A549 (cell line): Measurements from ENCODE around the gene SLC35G1. TPM values are rescaled to one million over a fixed set of nuclear protein-coding genes. Genes with fewer than 3 reads are reported as not detected.

Experiments used
- ATAC-seq, 2 experiments: fragments of 200-7000 bp in 1 of 2; fragments of >200 bp in 1 of 2; cut with Nextera tagmentation in 1 of 2; cut with Tn5 transposase in 1 of 2; 3 replicates each; pipeline versions ENCODE4 v1.8.0 to v1.9.1; 2018 to 2020; ENCODE audit warnings: mild to moderate bottlenecking in 1 of 2, moderate library complexity in 1 of 2
- CTCF ChIA-PET: fragments of 300-600 bp; sonication (Branson Sonifier 250); formaldehyde crosslinking; extraction: SDS; loops from one replicate; lab custom pipeline; 2021; ENCODE audit warnings: antibody characterized with exemption, inconsistent platforms; lab: Yijun Ruan, JAX
- POLR2A ChIA-PET: fragments of 350-600 bp; formaldehyde crosslinking; extraction: SDS; loops from one replicate; lab custom pipeline; 2021; ENCODE audit warnings: antibody characterized with exemption, inconsistent platforms; lab: Yijun Ruan, JAX
- DNase-seq, 2 experiments: peaks; one replicate each; pipeline versions ENCODE4 v3.0.0 to v3.0.0-alpha.2; 2011 to 2016; ENCODE audit warnings: low read depth in 1 of 2, low spot score in 1 of 2
- FAIRE-seq: peaks from 2 replicates; lab custom pipeline; 2011; peaks lifted over from hg19 to GRCh38; lab: Jason Lieb, UNC
- H3K27ac ChIP-seq, 2 experiments: fragments of >200 bp; sonication (Bioruptor Twin); formaldehyde crosslinking; 3 replicates each; pipeline ENCODE4 v1.5.1; 2016 to 2017
- H3K4me1 ChIP-seq: fragments of >200 bp; sonication (Bioruptor Twin); formaldehyde crosslinking; 3 replicates; pipeline ENCODE4 v1.6.1; 2016
- H3K4me2 ChIP-seq: fragments of >200 bp; sonication (Bioruptor Twin); formaldehyde crosslinking; 3 replicates; pipeline ENCODE4 v1.6.1; 2016
- H3K4me3 ChIP-seq: fragments of >200 bp; sonication (Bioruptor Twin); formaldehyde crosslinking; 3 replicates; pipeline ENCODE4 v1.5.1; 2016
- H3K9me3 ChIP-seq: fragments of >200 bp; sonication (Bioruptor Twin); formaldehyde crosslinking; 3 replicates; pipeline ENCODE4 v1.6.1; 2016
- BHLHE40 ChIP-seq: IDR thresholded peaks from 2 replicates; pipeline ENCODE4 v1.6.1; 2012; ENCODE audit warnings: low read depth, low read length, inconsistent platforms
- CBX8 ChIP-seq: fragments of 200-600 bp; sonication (generic); IDR thresholded peaks from 2 replicates; pipeline ENCODE4 v1.6.1; 2016
- E2F6 ChIP-seq: IDR thresholded peaks from 2 replicates; pipeline ENCODE4 v1.6.1; 2012; ENCODE audit warnings: low read depth, borderline replicate concordance
- EHMT2 ChIP-seq: fragments of 200-600 bp; sonication (generic); IDR thresholded peaks from 2 replicates; pipeline ENCODE4 v1.6.1; 2016; ENCODE audit warnings: antibody characterized with exemption, low read depth, mild to moderate bottlenecking, moderate library complexity
- ELK1 ChIP-seq: fragments of 150-350 bp; IDR thresholded peaks from 2 replicates; pipeline ENCODE4 v1.6.1; 2014; ENCODE audit warnings: low read depth, mild to moderate bottlenecking, low read length
- ESRRA ChIP-seq: fragments of 150-350 bp; IDR thresholded peaks from 2 replicates; pipeline ENCODE4 v1.6.1; 2014; ENCODE audit warnings: mild to moderate bottlenecking, low read length, borderline replicate concordance
- FOSB ChIP-seq: fragments of 250-450 bp; sonication (Bioruptor Pico); IDR thresholded peaks from 2 replicates; pipeline ENCODE4 v1.5.0; 2020; ENCODE audit warnings: mild to moderate bottlenecking, moderate library complexity
- HDAC2 ChIP-seq: fragments of 200-600 bp; sonication (generic); IDR thresholded peaks from 2 replicates; pipeline ENCODE4 v1.6.1; 2016
- HEYL ChIP-seq: fragments of 250-450 bp; sonication (Bioruptor Pico); IDR thresholded peaks from 2 replicates; pipeline ENCODE4 v1.8.0; 2021; ENCODE audit warnings: mild to moderate bottlenecking, moderate library complexity
- HMGXB4 ChIP-seq: fragments of 250-450 bp; sonication (Bioruptor Pico); IDR thresholded peaks from 2 replicates; pipeline ENCODE4 v1.5.0; 2021; ENCODE audit warnings: mild to moderate bottlenecking, moderate library complexity, borderline replicate concordance
- HOXA7 ChIP-seq: fragments of 250-450 bp; sonication (Bioruptor Pico); IDR thresholded peaks from 2 replicates; pipeline ENCODE4 v1.5.0; 2020; ENCODE audit warnings: mild to moderate bottlenecking, moderate library complexity
- HOXB13 ChIP-seq: fragments of 250-450 bp; sonication (Bioruptor Pico); IDR thresholded peaks from 2 replicates; pipeline ENCODE4 v1.5.0; 2020; ENCODE audit warnings: low read depth, mild to moderate bottlenecking, moderate library complexity
- NFE2L2 ChIP-seq: fragments of 150-350 bp; conservative IDR thresholded peaks from 2 replicates; pipeline ENCODE4 v1.6.1; 2014; ENCODE audit warnings: low read length
- POLR2A ChIP-seq: IDR thresholded peaks from 2 replicates; pipeline ENCODE4 v1.6.1; 2012; ENCODE audit warnings: mild to moderate bottlenecking, low read length
- RCOR1 ChIP-seq: fragments of 150-350 bp; IDR thresholded peaks from 2 replicates; pipeline ENCODE4 v1.6.1; 2014; ENCODE audit warnings: antibody characterized with exemption, low read length, low read depth
- SREBF2 ChIP-seq: fragments of 450-650 bp; IDR thresholded peaks from 2 replicates; pipeline ENCODE4 v1.6.1; 2014; ENCODE audit warnings: mild to moderate bottlenecking, moderate library complexity
- TFCP2L1 ChIP-seq: fragments of 250-450 bp; sonication (Bioruptor Pico); IDR thresholded peaks from 2 replicates; pipeline ENCODE4 v1.5.0; 2021; ENCODE audit warnings: mild to moderate bottlenecking
- ZC3H11A ChIP-seq: fragments of 450-650 bp; IDR thresholded peaks from 2 replicates; pipeline ENCODE4 v1.6.1; 2014; ENCODE audit warnings: antibody characterized with exemption, mild to moderate bottlenecking
- ZNF302 ChIP-seq: fragments of 250-450 bp; sonication (Bioruptor Pico); IDR thresholded peaks from 2 replicates; pipeline ENCODE4 v1.9.0; 2021; ENCODE audit warnings: inconsistent platforms, mild to moderate bottlenecking, moderate library complexity
- WGBS: methylation state at CpG from one replicate; pipeline ENCODE4 v1.1.6; 2017; ENCODE audit errors: missing lambda C conversion rate; 5-methylcytosine and 5-hydroxymethylcytosine counted together
- polyA plus RNA-seq, 4 experiments: library from polyadenylated mRNA; depleted of rRNA in 3 of 4; stranded (reverse); fragments of >200 nt; fragmentation: RNase III in 1 of 4; extraction: RNeasy Plus Mini Kit Qiagen cat#74134 plus additional on column Dnase treatment in 1 of 4; gene quantifications; 2 replicates in 3 of 4; 3 replicates in 1 of 4; pipeline ENCODE4 v1.2.3, GENCODE V29; 2011 to 2017
- TF ChIP-seq, protein P1 (sequence below): fragments of >200 bp; sonication (Bioruptor Twin); formaldehyde crosslinking; IDR thresholded peaks from 2 replicates; pipeline ENCODE4 v1.6.1; 2016
- TF ChIP-seq, protein P2 (sequence below): IDR thresholded peaks from 2 replicates; pipeline ENCODE4 v1.6.1; 2012

The SLC35G1 gene
- polyA plus RNA-seq, 2 of the 4 experiments (the other 2 are of a cell fraction): 13.0 to 16.8 TPM

- TF ChIP-seq SREBF2: no peak
Measured at GRCh38 chr10:93844979-93845626, 48.7 kb upstream of the SLC35G1 start (continued).

DNA sequence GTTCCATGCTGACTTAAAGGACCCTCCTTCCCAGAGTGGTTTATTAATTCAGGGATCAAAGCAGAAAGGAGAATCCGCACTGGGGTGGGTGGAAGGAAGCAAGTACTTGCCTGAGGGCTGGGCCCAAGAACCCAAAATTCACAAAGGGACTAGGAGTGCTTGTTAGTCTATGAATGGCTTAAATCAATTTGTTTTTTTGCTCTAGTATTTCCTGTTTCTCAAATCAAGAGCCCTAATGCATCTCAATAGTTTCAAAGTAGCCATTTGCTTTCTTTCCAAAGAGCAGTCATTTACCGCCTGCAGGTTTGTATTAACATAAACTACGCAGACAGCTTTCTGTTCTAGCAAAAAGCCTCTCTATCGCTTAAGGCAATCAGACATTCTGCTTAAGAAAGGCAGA lies 44.2 kb upstream of the SLC35G1 start:
- TF ChIP-seq HMGXB4 (CRISPR knock-in tag) (no peak), NFE2L2 (no peak), BHLHE40 (no peak), ESRRA (no peak)
- TF ChIP-seq, protein P1, sequence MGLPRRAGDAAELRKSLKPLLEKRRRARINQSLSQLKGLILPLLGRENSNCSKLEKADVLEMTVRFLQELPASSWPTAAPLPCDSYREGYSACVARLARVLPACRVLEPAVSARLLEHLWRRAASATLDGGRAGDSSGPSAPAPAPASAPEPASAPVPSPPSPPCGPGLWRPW: no peak
- ATAC-seq (no peak), FAIRE-seq (no peak), DNase-seq (no peak)
- Histone ChIP-seq H3K27ac (no peak overlapping the region), H3K4me3 (no peak overlapping the region), H3K4me2 (no peak overlapping the region), H3K9me3 (no peaks in the 10 kb centered on the region), H3K4me1 (no peaks in the 10 kb centered on the region)
- ChIA-PET POLR2A (no interaction called here), CTCF (interaction anchor here (0.9 to 1.5 kb wide), 2 partner anchors 12 to 470 kb away, joined by 3 to 4 read pairs; no protein-coding TSS in a partner anchor)
- WGBS: 92% methylated on average over 4 of the region's 4 CpGs

DNA sequence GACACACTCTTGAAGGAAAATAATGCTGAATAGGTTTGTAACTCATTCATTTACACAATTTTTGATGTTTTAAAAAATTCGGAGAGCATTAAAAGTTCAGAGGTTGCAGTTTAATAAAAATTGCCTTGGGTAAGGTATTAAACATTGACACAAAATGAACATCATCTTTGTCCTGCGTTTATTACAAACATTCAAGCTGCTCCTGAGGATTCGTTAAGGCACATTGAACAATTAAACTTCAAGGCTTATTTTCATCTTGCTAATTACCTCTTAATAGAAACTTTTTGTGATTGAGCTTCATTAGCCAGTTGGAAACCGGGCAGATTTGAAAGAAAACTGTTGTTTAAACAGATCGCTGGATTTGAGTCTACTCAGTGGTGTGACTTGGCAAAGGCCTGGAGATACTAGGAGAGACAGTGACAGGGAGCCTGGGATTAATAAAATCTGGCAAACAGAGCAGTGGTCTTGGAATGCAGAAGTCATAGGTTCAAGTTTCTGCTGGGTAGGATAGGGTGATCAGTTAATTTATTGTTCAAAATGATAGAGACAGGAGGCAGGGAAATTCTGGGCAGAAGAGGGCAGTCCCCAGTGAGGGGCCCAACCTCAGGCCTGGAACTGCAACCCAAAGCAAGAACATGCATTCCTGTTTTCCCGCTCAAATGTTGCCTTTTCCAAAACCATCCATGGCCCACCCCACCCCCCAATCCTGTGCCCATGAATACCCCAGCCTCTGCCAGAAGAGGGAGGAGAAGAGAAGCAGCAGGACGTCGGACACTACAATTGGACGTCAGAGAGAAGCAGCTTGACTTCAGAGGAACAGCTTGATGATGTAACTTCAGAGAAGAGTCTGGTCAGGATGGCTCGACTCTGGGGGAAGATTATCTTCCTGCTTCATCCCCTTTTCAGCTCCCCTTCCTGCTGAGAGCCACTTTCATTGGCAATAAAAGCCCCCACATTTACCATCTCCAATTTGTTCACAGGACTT lies 43.5 kb upstream of the SLC35G1 start:
- Histone ChIP-seq H3K27ac (no peak overlapping the region), H3K4me2 (no peak overlapping the region), H3K4me1 (no peaks in the 10 kb centered on the region), H3K4me3 (no peak overlapping the region), H3K9me3 (no peaks in the 10 kb centered on the region)
- 64% methylated on average over 10 of the region's 10 CpGs for WGBS
- no peak for ATAC-seq
- ChIA-PET POLR2A (no interaction called here), CTCF (interaction anchor here (0.7 to 1.5 kb wide), 4 partner anchors 12 to 594 kb away, joined by 3 to 4 read pairs (median 3); no protein-coding TSS in a partner anchor)
- TF ChIP-seq, protein P2, sequence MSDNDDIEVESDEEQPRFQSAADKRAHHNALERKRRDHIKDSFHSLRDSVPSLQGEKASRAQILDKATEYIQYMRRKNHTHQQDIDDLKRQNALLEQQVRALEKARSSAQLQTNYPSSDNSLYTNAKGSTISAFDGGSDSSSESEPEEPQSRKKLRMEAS: no peak
- no peak for TF ChIP-seq ZNF302 (CRISPR knock-in tag)
- no peak for TF ChIP-seq BHLHE40
- no peak for TF ChIP-seq TFCP2L1 (CRISPR knock-in tag)
- TF ChIP-seq HDAC2: no peak
- TF ChIP-seq ELK1: no peak
- no peak for TF ChIP-seq HMGXB4 (CRISPR knock-in tag)
- TF ChIP-seq POLR2A: no peak
- TF ChIP-seq FOSB: no peak
- no peak for TF ChIP-seq HOXA7 (CRISPR knock-in tag)
- no peak for TF ChIP-seq CBX8
- no peak for TF ChIP-seq HEYL (CRISPR knock-in tag)
- TF ChIP-seq RCOR1: no peak
- TF ChIP-seq, protein P1: no peak
- TF ChIP-seq ESRRA: no peak
- TF ChIP-seq EHMT2: no peak
- no peak for TF ChIP-seq HOXB13 (CRISPR knock-in tag)
- no peak for TF ChIP-seq ZC3H11A
- TF ChIP-seq E2F6: no peak
- no peak for FAIRE-seq
- no peak for DNase-seq
